IPS DF 4.7 (cell line): ENCODE results near the gene DPH1.

Source experiments
- DNase-seq: peaks from one replicate; pipeline ENCODE4 v3.0.0-alpha.2; 2013; ENCODE audit warnings: low spot score; ENCODE audit errors: extremely low read depth

DPH1 gene

GRCh38 chr17:2027528-2028233 is 2.3 kb upstream of the DPH1 start:
- DNase-seq, result no peak

GRCh38 chr17:2028234-2028614 is 1.7 kb upstream of the DPH1 start:
- no peak for DNase-seq

DNA sequence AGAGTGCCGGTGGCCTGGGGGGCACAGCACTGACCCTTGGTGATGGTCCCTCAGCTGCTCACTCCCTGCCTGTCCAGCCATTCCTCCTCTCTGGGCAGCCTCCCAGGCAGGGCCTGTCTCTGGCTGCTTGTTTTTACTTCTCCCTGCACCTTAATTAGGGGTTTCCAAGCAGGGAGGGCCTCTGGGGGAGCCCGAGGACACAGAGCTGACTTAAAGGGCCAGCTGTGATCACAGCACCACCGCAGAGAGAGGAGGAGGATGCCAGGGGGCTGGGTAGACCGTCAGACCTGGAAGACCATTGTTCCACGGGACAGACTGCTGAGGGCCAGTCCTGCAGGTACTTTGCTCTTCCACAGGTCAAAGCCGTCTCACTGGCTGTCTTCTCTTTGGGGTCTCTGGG is 1.2 kb upstream of the DPH1 start:
- DNase-seq, result no peak

GRCh38 chr17:2030779-2031163 is 818 bp downstream of the DPH1 start:
- no peak for DNase-seq

DNA sequence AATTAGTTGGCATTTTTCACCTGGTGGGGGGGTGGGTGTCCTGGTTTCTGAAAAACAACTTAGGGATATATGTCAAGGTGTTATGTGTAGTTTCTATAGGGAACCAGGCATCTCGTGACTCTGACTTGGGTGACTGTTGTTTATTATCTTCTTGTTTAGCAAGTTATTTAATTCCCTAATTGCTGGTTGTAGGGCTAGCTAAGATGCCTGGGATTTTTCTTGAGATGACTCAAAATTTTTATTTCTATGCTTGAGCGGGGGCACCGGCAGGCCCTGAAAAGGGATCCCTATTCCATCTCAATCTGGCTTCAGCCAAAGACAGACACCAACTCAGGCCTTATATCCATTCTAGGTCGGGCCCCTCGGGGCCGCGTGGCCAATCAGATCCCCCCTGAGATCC is 3.2 kb downstream of the DPH1 start:
- no peak for DNase-seq

DNA sequence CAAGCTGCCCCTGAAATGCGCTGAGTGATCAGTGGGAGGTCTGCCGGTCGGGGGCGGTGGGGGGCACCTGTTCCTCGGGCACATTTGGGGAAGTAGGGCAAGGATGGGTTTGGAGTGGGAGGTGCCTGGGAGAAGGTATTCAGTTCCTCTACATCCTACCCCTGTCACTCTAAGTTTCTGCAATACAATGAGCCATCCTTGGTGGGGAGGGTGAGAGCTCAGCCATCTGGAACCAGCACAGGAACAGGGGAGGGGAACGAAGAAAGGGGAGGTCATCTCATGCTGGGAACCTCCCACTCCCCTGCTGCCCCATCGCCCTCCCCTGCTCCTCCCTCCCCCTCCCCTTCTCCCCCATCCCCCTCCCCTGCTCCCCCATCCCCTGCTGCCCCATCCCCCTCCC is 4.2 kb downstream of the DPH1 start:
- DNase-seq, result no peak

DNA sequence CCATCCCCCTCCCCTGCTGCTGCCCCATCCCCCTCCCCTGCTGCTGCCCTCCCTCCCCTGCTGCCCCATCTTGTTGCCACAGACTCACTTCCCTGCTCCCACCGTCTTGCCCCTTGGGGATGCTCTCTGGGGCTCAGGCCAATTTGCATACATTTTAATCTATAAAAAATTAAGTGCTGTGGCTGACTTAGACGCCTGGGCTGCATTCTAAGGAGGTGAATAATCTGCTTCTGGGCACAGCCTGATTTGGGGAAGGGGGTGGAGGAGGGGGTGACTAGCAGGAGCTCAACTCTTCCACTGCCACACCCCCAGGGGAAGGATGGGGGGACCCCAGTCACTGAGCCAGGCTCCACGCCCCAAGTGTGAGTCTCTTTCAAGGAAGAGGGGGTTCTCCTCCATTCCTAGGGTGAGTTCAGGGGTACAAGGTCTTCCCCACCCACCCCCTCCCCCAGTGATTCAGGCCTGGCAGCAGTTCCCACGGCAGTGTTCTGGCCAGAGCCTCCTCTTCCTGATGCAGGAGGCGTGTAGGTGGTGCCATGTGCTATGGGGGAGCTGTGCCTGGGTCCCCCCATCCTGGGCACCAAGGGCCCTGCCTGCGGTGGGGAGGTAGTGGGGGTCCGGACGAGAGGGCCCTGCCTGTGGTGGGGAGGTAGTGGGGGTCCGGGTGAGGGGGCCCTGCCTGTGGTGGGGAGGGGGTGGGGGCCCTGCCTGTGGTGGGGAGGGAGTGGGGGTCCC is 5.0 kb downstream of the DPH1 start:
- no peak for DNase-seq

DNA sequence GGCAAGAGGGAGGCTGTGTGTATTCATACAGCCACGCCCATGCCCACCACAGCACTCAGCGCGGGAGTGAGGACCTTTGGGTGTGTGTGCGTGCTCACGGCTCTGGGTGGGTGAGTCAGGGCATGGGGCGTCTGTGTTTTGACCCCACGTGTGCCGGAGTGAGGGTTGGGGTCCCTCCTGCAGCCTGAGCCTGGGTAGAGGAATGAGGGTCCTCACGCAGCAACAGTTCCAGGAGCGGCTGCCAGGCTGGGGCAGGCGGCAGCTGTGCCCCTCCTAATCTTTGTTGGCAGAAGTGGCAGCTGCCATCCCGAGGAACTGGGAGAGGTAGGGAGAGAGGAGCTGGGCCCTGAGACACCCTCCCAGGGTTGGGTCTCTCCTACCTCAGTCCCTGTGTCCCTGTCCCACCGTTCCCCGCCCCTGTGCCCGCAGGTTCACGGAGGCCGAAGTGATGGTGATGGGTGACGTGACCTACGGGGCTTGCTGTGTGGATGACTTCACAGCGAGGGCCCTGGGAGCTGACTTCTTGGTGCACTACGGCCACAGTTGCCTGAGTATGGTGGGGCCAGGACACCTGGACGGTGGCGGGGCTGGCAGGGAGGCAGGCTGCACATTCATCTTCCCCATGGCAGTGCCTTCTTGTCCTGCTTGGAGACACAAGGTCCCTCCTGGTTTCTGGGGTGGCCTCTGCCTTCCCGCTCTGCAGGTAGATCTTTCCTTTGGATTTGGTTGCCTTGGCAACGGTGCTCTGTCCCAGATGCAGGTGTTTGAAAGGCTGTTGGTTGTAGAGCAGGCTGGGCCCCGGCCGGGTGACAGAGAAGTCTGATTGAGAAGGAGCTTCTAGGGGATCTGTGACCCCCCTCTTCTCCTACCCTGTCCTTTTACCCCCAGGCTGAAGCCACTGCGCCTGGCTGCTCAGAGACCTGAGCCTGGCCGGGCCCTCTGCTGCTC is 5.9 kb downstream of the DPH1 start:
- DNase-seq, result no peak

GRCh38 chr17:2037155-2037554 is 7.2 kb downstream of the DPH1 start:
- DNase-seq, result no peak

DNA sequence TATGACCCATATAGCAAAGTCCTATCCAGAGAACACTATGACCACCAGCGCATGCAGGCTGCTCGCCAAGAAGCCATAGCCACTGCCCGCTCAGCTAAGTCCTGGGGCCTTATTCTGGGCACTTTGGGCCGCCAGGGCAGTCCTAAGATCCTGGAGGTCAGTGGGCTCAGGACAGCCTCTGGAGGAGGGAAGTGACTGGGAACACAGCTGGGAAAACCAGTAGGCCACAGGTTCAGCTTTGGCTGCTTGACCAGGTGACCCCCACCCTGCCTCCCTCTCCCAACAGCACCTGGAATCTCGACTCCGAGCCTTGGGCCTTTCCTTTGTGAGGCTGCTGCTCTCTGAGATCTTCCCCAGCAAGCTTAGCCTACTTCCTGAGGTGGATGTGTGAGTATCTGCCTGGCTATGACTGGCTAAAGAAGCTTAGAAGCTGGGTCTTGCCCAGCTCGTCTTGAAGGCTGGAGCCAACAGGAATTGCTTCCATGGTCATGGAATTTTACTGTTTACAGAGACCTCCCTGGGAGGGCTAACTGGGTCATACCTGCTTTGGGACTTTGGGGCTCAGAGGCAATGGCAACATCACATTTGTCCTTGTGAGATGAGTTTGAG is 10.4 kb downstream of the DPH1 start:
- DNase-seq, result no peak

- DNase-seq, result no peak
These were observed 11.1 kb downstream of the DPH1 start for GRCh38 chr17:2040942-2041560.

- DNase-seq, result no peak
These were observed 11.8 kb downstream of the DPH1 start, which contains the start of gene OVCA2 for GRCh38 chr17:2041561-2042389. Gene OVCA2, plus strand, starts transcription at chr17:2042022. Its CDS starts 26 bp downstream, at chr17:2042048.

DNA sequence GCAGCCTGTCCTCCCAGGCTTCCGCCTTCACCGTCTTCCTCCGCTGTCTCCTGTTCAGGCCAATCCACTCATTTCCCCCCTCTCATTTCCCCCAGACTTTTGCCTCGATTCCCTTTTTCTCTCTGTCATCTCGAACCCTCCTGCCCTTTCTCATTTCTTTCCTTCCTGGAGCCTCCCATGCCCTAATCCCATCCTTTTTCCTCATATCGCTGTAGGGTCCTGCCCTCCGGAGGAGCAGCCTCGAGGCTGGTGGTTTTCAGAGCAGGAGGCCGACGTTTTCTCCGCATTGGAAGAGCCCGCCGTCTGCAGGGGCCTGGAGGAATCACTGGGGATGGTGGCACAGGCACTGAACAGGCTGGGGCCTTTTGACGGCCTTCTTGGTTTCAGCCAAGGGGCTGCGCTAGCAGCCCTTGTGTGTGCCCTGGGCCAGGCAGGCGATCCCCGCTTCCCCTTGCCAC is 12.5 kb downstream of the DPH1 start:
- no peak for DNase-seq

DNA sequence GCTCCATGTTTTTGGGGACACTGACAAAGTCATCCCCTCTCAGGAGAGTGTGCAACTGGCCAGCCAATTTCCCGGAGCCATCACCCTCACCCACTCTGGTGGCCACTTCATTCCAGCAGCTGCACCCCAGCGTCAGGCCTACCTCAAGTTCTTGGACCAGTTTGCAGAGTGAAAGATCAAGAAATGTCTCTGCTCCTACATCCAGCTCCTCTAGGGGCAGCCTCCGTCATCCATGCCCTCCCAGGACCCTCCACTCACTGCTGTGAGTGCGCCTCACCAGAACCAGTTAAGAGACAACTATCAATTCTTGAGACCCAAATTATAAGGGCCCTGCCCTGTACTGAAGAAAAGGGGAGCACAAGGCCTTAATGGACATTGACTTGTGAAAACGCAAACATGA is 13.0 kb downstream of the DPH1 start:
- DNase-seq, result no peak

GRCh38 chr17:2043785-2044184 is 13.8 kb downstream of the DPH1 start:
- no peak for DNase-seq

DNA sequence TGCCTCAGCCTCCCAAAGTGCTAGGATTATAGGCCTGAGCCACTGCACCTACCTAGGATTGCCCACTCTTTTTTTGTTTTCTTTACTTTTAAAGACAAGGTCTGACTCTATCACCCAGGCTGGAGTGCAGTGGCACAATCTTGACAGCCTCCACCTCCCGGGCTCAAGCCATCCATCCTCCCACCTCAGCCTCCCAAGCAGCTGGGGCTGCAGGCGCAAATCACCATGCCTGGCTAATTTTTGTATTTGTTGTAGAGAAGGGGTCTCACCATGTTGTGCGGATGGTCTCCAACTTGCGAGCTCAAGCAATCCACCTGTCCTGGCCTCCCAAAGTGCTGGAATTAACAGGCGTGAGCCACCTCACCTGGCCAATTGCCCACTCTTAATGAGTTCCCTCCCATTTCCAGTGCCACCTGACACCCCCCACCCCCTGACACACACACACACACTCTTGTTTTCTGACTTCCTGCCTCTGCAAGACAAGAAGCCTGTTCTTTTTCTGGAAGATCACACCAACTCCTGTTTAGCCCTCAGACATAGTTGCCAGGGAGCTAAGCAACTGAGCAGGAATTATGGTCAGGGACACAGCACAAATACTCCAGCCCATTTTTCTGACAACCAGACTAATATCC is 14.4 kb downstream of the DPH1 start:
- no peak for DNase-seq

- no peak for DNase-seq
These were observed 17.6 kb downstream of the DPH1 start for GRCh38 chr17:2047590-2047989.

- DNase-seq, result no peak
These were observed 18.9 kb downstream of the DPH1 start for GRCh38 chr17:2048805-2049204.
